Esophagus squamous epithelium (tissue), 5 donors: ENCODE measurements around the gene CTIF. TPM values are rescaled to one million over a fixed set of nuclear protein-coding genes. Genes with fewer than 3 reads are reported as not detected.
A peak's percentile ranks its signal among the peaks of the same experiment; 100 is the strongest.

Source experiments
- DNase-seq: peaks from one replicate; lab custom pipeline; 2025; lab: John Stamatoyannopoulos, UW
- H3K27ac ChIP-seq, 4 donors: fragments of 200-600 bp; sonication (generic); one replicate each; pipeline ENCODE4 v1.5.1; 2016 to 2019; ENCODE audit warnings: mild to moderate bottlenecking in 1 of 4
- H3K27me3 ChIP-seq, 4 donors: fragments of 200-600 bp; sonication (generic); 1 replicate in 3 of 4; 2 replicates in 1 of 4; pipeline versions ENCODE4 v1.5.1 to v1.6.0; 2017 to 2021; ENCODE audit warnings: antibody characterized with exemption in 1 of 4
- H3K36me3 ChIP-seq, 3 donors: fragments of 200-600 bp; sonication (generic); one replicate each; pipeline ENCODE4 v1.5.1; 2016 to 2019
- H3K4me1 ChIP-seq, 3 donors: fragments of 200-600 bp; sonication (generic); one replicate each; pipeline ENCODE4 v1.5.1; 2017 to 2019
- H3K4me3 ChIP-seq, 4 donors: fragments of 200-600 bp; sonication (generic); 1 replicate in 3 of 4; 2 replicates in 1 of 4; pipeline ENCODE4 v1.5.1; 2016 to 2019; ENCODE audit warnings: mild to moderate bottlenecking in 2 of 4, moderate library complexity in 1 of 4
- H3K9me3 ChIP-seq, 3 donors: fragments of 200-600 bp; sonication (generic); one replicate each; pipeline ENCODE4 v1.5.1; 2016 to 2019
- CTCF ChIP-seq, 6 experiments: fragments of 450-650 bp in 4 of 6; fragments of 200-600 bp in 2 of 6; sonication (generic) in 2 of 6; IDR thresholded peaks; one replicate each; pipeline ENCODE4 v1.5.1; 2016 to 2019; ENCODE audit warnings: antibody characterized with exemption in 6 of 6, mild to moderate bottlenecking in 4 of 6, moderate library complexity in 4 of 6
- POLR2A ChIP-seq, 4 donors: fragments of 450-650 bp; IDR thresholded peaks; one replicate each; pipeline ENCODE4 v1.6.1; 2017; ENCODE audit warnings: antibody characterized with exemption in 4 of 4, mild to moderate bottlenecking in 4 of 4, moderate library complexity in 3 of 4
- WGBS, 2 donors: methylation state at CpG; one replicate each; pipeline ENCODE4 v1.1.5; 2018; 5-methylcytosine and 5-hydroxymethylcytosine counted together
- intact Hi-C: fragments of 100-400 bp; cut with DNase I; formaldehyde crosslinking; loops from one replicate; pipeline ENCODE4 v1.15.0; 2022
- total RNA-seq, 4 donors: library from RNA; depleted of rRNA; stranded (reverse); fragments of >200 nt; gene quantifications; one replicate each; pipeline ENCODE4 v1.1.0, GENCODE V29; 2016
- donor health status: DM: yes; HTN: yes; CAD: no.

CTIF gene
- total RNA-seq, 4 donors from 2014 or later: 4.7 to 24.2 (median 10.2) TPM

GRCh38 chr18:48741866-48742265 lies 203.0 kb downstream of the CTIF start:
- 90% methylated on average over 2 of the region's 6 CpGs; no CpG with 5 or more reads in 1 of the 2 donors for WGBS, 2 donors
- peak overlapping the region in 1 of 4 donors; percentile 22 for H3K27ac ChIP-seq
- H3K27me3 ChIP-seq: no peaks in the 10 kb centered on the region
- intact Hi-C loops: no loop called here
- H3K4me3 ChIP-seq: no peak overlapping the region
- TF ChIP-seq CTCF (IDR thresholded peaks at IDR 0.05): no peak
- TF ChIP-seq POLR2A (IDR thresholded peaks at IDR 0.05): no peak
- DNase-seq: no peak
- no peaks in the 10 kb centered on the region for H3K36me3 ChIP-seq
- H3K9me3 ChIP-seq: no peaks in the 10 kb centered on the region
- peaks cover 0 to 39% (median 3%) of the 10 kb centered on the region in 3 donors for H3K4me1 ChIP-seq

- Histone ChIP-seq H3K27ac (peak overlapping the region in 2 of 4 donors; percentile 9 to 22), H3K9me3 (no peaks in the 10 kb centered on the region), H3K27me3 (no peaks in the 10 kb centered on the region), H3K4me3 (no peak overlapping the region), H3K36me3 (no peaks in the 10 kb centered on the region), H3K4me1 (peaks cover 0 to 39% (median 3%) of the 10 kb centered on the region in 3 donors)
- intact Hi-C loops: no loop called here
- no peak for TF ChIP-seq POLR2A (IDR thresholded peaks at IDR 0.05)
- no peak for TF ChIP-seq CTCF (IDR thresholded peaks at IDR 0.05)
- no peak for DNase-seq
- WGBS, 2 donors: 73 to 77% methylated on average over 3 to 7 of the region's 9 CpGs
These were observed 203.5 kb downstream of the CTIF start for GRCh38 chr18:48742304-48742703.

- 71 to 75% methylated on average over 11 of the region's 11 CpGs for WGBS, 2 donors
- intact Hi-C loops: no loop called here
- Histone ChIP-seq H3K4me3 (no peak overlapping the region), H3K4me1 (peaks cover 0 to 39% (median 3%) of the 10 kb centered on the region in 3 donors), H3K36me3 (no peaks in the 10 kb centered on the region), H3K27me3 (no peaks in the 10 kb centered on the region), H3K9me3 (no peaks in the 10 kb centered on the region), H3K27ac (peak overlapping the region in 2 of 4 donors; percentile 9 to 36)
- DNase-seq: peak; percentile 8
- no peak for TF ChIP-seq CTCF (IDR thresholded peaks at IDR 0.05)
- TF ChIP-seq POLR2A (IDR thresholded peaks at IDR 0.05): no peak
These were observed 204.1 kb downstream of the CTIF start for GRCh38 chr18:48742706-48743475.

- H3K27ac ChIP-seq: peak overlapping the region in 3 of 4 donors; percentile 9 to 42 (median 36)
- no peak overlapping the region for H3K4me3 ChIP-seq
- no peak for DNase-seq
- WGBS, 2 donors: 88 to 94% methylated on average over 4 of the region's 4 CpGs
- H3K9me3 ChIP-seq: no peaks in the 10 kb centered on the region
- no peaks in the 10 kb centered on the region for H3K36me3 ChIP-seq
- TF ChIP-seq POLR2A (IDR thresholded peaks at IDR 0.05) (no peak), CTCF (IDR thresholded peaks at IDR 0.05) (no peak)
- peaks cover 0 to 39% (median 3%) of the 10 kb centered on the region in 3 donors for H3K4me1 ChIP-seq
- intact Hi-C loops: no loop called here
- H3K27me3 ChIP-seq: no peaks in the 10 kb centered on the region
These were observed 205.1 kb downstream of the CTIF start for GRCh38 chr18:48743886-48744285.

- Histone ChIP-seq H3K4me3 (no peak overlapping the region), H3K27ac (peak overlapping the region in 1 of 4 donors; percentile 15), H3K4me1 (peaks cover 0 to 40% (median 3%) of the 10 kb centered on the region in 3 donors), H3K9me3 (no peaks in the 10 kb centered on the region), H3K27me3 (no peaks in the 10 kb centered on the region), H3K36me3 (no peaks in the 10 kb centered on the region)
- 78 to 91% methylated on average over 3 of the region's 3 CpGs for WGBS, 2 donors
- intact Hi-C loops: no loop called here
- DNase-seq: no peak
- TF ChIP-seq POLR2A (IDR thresholded peaks at IDR 0.05) (no peak), CTCF (IDR thresholded peaks at IDR 0.05) (no peak)
These were observed 206.5 kb downstream of the CTIF start for GRCh38 chr18:48745293-48745692.
